GM21526 (cell line): Measurements from ENCODE around the gene FCF1.
"Not testable (repeated sequence)": the region's sequence is repeated elsewhere in the genome, so short reads cannot be mapped to it uniquely, and the experiment has no call there.

Experiments
- ATAC-seq: cut with Tn5 transposase; IDR thresholded peaks from one replicate; pipeline ENCODE4 v1.9.1; 2021; ENCODE audit warnings: moderate library complexity; ENCODE audit not compliant: unreplicated experiment, low FRiP score

Gene FCF1

DNA sequence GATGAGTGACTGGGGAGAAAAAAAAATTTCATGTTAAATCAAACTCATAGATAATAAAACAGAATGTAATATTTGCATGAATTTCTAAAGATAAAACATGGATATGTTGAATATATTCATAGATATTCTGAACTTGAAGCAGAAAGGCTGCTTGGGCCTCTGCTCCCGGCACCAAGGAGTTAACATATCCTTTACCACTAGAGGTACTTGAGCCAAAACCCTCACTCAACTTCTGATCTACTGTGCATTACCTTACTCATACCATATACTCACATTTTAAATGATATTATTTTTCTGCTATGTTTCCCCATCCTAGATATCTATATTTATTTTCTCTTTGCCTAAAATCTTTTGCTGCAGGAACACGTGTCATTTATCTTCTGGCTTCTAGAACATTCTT lies 15.0 kb upstream of the FCF1 start:
- ATAC-seq, result no peak

DNA sequence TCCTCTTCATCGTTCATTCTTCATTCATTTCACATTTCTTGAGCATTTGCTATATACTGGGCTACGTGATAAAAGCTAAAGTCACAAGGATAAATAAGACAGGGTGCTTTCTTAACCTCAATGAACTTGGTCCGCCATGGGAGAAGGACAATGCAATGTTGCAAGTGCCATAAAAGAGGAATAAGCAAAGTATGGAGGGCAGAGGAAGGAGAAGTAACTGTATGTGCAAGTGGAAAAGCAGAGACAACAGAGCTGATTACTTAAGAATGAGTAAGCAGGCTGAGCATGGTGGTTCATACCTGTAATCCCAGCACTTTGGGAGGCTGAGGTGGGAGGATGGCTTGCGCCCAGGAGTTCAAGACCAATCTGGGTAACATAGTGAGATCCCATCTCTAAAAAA lies 14.5 kb upstream of the FCF1 start:
- no peak for ATAC-seq

DNA sequence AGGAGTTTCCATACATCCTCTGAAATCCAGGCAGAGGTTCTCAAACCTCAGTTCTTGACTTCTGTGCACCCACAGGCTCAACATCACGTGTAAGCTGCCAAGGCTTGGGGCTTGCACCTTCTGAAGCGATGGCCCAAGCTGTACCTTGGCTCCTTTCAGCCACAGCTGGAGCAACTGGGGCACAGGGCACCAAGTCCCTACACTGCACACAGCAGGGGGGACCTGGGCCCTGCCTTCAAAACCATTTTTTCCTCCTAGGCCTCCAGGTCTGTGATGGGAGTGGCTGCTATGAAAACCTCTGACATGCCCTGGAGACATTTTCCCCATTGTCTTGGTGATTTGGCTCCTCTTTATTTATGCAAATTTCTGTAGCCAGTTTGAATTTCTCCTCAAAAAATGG lies 10.7 kb upstream of the FCF1 start:
- no peak for ATAC-seq

DNA sequence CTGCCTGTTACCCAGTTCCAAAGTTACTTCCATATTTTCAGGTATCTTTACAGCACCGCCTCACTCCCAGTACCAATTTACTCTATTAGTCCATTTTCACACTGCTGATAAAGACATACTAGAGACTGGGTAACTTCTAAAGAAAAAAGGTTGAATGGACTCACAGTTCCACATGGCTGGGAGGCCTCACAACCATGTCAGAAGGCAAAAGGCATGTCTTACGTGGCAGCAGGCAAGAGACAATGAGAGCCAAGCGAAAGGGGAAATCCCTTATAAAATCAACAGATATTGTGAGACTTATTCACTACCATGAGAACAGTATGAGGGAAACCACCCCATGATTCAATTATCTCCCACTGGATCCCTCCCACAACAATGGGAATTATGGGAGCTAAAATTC lies 9.9 kb upstream of the FCF1 start:
- ATAC-seq, result no peak

DNA sequence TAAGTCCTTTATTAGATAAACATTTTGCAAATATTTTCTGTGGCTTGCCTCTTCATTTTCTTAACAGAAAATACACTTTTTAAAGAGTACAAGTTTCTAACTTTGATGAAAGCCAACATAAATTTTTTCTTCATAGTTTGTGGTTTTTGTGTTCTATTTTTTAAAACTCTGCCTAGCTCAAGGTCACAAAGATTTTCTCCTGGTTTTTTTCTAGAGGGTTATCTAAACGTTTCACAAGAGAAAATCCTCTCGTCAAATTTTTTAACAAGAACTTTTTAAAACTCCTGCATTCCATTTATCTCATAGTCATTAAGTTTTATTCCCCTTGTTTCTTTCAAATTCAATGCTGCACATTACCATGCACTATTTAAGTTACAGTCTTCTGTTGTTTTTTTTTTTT lies 8.3 kb upstream of the FCF1 start:
- no peak for ATAC-seq

DNA sequence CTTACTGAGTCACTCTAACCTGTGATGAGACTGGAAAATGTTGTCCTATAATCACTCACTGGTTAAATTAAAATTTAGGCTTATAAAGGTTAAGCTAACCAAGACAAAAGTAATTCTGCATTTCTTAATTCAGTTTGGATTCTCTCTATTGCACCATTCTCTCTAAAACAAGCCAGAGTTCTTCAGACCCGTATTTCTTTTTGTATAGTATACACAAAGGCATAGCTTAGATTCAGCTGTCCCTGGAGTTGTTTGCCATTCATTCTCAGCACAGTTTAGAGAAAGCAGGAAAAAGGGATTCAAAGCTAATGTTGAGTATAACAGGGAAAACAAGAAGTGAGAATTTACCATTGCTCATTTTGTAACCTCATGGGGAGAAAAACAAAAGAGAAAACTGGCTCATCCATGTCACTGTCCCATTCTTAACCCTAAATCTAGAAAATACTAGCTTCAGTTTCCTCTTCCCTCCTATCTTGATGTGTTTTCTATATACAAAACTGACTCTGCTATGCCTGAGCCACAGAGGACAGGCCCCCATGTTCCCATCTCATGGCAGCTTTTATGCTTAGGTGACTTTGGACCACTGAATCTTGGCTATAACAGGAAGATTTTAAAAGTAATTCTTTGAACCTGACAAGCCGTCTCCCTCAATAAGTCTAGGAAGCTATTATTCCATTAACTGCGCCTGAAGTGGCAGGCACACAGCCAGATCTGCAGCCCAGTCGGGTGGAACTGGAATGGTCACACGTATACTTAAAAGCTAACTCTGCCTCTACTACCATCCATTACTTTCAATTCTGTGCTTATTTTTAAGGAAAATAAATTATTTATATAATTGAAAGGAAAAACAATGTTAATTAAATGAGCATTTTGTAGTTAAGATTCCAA lies 7.1 kb upstream of the FCF1 start:
- ATAC-seq, result no peak

DNA sequence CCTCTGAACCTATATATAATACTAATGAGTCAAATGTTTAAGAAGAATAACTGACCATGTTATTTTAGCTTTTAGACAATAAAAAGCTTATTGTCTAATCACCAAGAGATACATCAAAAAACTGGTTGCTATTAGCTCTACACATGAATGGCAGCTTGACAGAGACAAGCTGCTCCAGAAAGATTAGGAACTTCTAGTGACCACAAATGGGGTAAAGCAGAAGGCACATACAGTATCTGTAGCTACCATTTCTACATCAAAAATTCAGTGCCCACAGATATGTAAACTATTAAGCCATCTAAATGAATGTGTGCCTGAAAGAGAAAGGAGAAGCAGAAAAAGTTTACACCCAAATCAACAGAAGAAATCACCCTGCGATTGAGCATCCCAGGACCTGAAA lies 2.5 kb upstream of the FCF1 start:
- no peak for ATAC-seq

DNA sequence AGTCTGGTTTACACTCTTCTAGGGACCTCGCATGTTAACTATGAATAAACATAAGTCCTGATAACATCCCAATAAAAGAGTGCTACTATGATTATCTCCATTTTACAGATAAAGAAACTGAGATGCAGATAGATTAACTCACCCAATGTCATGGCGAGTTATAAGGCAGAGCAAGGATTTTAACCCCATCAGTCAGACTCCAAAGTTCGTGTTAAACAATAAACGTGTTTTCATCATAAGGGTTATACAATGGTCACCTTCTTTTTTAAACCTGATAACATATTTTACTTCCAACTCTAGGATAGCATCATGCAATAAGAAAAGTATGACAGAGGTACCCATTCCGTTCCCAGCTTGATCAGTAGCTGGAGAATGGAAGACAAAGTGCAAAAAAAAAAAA lies 1.3 kb upstream of the FCF1 start:
- ATAC-seq, result no peak

DNA sequence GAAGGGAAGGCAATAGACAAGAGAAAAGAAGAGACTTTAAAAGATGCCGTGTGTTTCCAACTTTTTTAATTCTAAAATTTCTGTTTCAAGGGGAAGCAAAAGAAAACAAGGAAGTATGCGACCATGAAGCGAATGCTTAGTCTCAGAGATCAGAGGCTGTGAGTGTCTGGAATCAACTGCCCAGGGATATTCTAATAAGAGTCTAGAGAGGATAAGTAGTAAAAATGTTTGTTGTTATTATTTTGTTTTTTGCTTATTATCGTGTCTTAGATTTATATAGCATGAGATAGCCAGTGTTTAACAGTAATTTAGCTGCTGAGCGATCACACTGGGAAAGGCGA lies 421 bp downstream of the FCF1 start:
- ATAC-seq, result no peak

DNA sequence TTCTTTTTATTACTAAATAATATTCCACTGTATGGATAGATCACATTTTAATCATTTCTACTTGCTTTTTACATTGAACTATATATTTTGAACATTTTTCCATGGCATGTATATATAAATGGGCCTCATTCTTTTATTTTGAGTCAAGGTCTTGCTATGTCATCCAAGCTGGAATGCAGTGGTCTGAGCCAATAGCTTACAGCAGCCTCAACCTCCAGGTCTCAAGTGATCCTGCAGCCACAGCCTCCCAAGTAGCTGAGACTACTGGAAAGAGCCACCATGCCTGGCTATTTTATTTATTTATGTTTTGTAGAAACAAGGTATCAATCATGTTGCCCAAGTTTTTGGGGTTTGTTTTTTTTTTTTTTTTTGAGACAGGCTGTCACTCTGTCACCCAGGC lies 7.6 kb downstream of the FCF1 start:
- no peak for ATAC-seq

DNA sequence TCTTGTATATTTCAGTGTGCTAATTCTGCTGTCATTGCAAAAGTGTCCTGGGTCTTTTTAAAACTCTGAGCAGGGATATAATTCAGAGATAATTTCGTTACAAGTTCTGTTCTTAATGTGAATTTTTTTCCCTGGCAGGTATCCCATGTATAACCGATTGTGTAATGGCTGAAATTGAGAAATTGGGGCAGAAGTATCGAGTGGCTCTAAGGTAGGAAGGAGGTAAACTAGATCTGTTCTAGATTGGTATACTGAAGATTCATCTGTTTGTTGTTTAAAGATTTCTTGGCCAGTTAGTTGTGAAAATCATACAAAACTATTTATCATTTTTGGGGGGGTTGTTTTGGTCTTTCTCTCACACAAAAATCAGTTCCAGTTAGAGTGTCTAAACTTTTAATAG lies 10.2 kb downstream of the FCF1 start:
- ATAC-seq, result no peak

DNA sequence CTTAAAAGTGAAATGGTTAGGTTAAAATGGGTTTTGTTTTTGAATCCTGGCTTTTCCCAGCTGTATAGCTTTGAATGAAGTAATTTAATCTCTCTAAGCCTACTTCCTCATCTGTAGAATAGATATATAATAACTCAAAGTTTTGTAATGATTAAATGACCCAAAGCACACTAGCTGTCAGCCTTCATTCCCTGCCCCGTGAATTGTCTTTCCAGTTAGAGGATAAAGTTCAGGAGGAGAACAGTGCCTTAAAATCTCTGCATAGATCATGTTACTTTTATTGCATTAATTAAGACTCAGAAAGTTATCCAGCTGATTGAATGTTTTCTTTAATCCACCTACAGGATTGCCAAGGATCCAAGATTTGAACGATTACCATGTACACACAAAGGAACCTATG lies 19.4 kb downstream of the FCF1 start:
- ATAC-seq, result no peak

DNA sequence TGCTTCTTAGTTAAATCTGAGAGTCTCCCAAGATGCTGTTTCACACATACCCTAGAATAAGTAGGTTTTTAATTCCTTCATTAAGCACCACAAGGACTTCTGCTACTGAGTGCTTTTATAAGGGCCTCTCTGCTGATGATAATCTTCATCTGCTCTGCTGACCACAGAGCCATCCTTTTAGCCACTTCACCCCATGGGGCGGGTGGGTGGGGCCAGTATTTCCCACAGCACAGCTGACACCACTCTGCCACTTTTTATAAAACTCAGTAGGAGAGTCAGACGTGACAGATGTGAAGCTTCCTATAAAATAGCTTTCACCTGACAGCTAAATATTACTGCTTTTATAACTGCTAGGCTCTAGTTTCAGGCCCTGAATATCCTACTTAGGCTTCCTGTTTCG lies 20.3 kb downstream of the FCF1 start:
- no peak for ATAC-seq

DNA sequence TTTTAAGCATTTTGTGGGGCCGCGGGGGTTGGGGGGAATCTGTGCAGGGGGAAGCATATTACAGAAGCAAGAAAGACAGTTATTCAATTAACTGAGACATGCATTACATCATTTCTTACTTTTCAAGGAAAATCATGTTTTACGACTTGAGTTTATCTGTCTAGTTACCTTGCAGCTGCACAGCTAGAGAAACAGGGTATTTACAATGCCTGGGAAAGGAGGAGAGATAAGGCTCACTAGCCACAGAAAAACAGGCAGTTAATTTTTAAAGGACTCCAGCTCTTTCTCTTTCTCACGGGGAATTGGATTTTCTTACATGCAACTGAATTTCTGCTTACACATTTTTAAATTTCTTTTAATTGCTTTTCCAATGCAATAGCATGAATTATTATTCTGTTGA lies 22.2 kb downstream of the FCF1 start:
- no peak for ATAC-seq

DNA sequence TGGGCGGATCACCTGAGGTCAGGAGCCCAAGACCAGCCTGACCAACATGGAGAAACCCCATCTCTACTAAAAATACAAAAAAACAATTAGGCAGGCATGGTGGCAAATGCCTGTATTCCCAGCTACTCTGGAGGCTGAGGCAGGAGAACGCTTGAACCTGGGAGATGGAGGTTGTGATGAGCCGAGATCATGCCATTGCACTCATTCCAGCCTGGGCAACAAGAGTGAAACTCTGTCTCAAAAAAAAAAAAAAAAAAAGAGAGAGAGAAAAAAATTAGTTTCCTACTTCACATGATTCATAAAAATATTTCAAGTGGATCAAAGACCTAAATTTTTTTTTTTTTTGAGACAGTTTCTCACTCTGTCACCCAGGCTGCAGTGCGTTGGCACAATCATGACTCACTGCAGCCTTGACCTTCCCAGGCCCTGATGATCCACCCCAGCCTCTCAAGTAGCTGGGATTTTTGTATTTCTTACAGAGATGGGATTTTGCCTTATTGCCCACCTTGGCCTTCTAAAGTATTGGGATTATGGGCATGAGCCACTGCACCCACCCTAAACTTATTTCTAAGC lies 24.9 kb downstream of the FCF1 start:
- no peak for ATAC-seq

DNA sequence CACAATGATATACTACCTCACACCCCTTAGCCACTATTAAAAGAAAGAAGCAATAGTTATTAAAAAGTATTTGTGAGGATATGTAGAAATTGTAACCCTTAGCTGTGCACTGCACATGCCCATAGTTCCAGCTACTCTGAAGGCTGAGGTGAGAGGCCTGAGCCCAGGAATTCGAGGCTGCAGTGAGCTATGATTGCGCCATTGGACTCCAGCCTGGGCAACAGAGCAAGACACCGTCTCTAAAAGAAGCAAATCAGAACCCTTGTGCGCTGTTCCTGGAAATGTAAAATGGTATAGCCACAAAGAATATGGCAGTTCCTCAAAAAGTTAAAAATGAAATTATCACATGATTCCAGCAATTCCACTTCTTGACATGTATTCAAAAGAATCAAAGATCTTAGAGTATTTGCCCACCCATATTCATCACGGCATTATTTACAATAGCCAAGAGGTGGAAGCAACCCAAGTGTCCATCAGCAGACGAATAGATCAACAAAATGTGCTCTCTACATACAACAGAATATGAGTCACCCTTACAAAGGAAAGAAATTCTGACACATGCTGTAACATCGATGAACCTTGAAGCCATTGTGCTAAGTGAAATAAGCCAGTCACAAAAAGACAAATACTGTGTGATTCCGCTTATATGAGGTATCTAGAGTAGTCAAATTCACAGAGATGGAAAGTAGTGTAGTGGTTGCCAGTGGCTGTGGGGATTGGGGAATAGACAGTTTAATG lies 26.5 kb downstream of the FCF1 start:
- no peak for ATAC-seq

DNA sequence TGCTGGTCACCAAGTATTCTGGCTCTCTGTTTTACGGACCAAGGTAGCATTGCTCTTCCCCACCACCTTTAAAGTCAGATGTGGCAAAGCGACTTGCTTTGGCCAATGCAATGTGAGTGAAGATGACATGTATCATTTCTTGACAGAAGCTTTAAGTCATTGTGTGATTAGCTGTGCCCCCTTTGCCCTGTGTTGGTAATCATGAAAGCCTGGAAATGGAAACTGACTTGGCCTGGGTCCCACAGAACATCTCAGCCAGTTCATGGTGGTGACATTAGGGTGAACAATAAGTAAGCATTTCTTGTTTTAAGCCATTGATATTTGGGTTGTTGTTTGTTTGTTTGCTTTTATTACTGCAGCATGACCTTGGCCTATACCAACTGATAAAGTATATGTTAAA lies 34.3 kb downstream of the FCF1 start:
- no peak for ATAC-seq

DNA sequence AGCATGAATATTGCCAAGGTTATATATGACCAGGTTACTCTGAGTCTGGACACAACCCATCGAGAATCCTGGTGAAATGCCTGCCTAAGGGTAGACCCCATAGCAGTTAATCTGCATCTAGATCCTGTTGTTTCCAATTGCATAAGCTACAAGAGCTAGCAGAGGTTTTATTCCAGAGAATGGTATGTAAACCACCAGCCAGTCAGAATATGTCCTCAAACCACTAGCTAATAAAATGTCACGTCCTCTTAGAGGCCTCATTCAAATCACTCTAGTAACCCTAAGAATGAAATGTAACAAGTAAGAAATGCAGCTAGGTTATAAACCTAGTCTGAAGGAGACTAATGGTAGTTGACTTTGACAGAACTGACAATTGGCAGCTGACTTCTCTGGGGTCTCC lies 41.2 kb downstream of the FCF1 start:
- no peak for ATAC-seq

DNA sequence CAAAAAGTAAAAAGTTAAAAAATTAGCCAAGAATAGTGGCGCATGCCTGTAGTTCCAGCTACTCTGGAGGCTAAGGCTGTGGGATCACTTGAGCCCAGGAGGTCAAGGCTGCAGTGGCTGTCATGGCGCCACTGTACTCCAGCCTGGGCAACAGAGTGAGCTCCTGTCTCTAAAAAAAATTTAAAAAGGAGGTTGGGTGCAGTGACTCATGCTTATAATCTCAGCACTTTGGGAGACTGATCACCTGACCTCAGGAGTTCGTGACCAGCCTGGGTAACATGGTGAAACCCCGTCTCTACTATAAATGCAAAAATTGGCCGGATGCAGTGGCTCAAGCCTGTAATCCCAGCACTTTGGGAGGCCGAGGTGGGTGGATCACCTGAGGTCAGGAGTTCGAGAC lies 42.0 kb downstream of the FCF1 start:
- no peak for ATAC-seq

DNA sequence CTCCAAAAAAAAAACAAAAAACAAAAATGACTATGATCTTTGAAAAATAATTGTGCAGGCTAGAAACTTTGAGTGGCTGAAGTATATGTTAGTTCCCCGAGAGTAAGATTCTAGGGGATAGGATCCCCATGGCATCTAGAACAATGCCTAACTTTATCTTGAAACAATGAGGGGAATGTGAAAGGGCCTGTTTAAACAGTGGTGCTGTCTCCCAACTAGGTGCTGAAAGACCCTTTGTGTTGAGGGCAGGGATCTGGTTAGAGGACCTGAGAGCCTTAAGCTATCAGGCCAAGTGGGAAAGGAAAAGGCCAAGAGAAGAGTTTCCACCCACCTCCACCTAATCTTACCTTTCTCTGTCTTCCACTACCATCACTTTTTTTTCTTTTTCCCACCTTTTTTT lies 43.4 kb downstream of the FCF1 start:
- ATAC-seq, result no peak

DNA sequence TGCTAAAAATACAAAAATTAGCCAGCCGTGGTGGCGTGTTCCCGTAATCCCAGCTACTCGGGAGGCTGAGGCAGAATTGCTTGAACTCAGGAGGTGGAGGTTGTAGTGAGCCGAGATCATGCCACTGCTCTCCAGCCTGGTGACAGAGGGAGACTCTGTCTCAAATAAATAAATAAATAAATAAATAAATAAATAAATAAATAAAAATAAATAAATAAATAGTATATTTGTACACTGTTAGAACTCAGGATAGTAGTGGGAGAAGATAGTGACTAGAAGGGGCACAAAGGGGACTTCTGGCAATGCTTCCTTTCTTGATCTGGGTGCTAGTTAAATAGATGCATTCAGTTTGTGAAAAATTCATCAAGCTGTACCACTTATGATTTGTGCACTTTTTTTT lies 45.6 kb downstream of the FCF1 start:
- ATAC-seq, result not testable (repeated sequence)
